Measurements from ENCODE around the gene SRPK1. TPM values are rescaled to one million over a fixed set of nuclear protein-coding genes. Genes with fewer than 3 reads are reported as not detected.

Gene SRPK1
- polyA plus RNA-seq, 1 experiment: 41.6 TPM

GRCh38 chr6:35857853-35858252 lies 63.0 kb downstream of the SRPK1 start:
- CTCF ChIA-PET: no interaction called here
- Histone ChIP-seq H3K27me3 (ENCODE audit: control insufficient read depth, insufficient read depth, low read length) (no peaks in the 10 kb centered on the region), H3K9me3 (ENCODE audit: control insufficient read depth, insufficient read depth, low read length) (no peaks in the 10 kb centered on the region), H3K27ac (ENCODE audit: low read depth, low read length) (no peak overlapping the region), H3K4me3 (ENCODE audit: low read depth, low read length) (no peak overlapping the region)
- POLR2A ChIA-PET: no interaction called here
- no peak for DNase-seq (ENCODE audit: low read depth, low spot score)
- TF ChIP-seq, protein P1, sequence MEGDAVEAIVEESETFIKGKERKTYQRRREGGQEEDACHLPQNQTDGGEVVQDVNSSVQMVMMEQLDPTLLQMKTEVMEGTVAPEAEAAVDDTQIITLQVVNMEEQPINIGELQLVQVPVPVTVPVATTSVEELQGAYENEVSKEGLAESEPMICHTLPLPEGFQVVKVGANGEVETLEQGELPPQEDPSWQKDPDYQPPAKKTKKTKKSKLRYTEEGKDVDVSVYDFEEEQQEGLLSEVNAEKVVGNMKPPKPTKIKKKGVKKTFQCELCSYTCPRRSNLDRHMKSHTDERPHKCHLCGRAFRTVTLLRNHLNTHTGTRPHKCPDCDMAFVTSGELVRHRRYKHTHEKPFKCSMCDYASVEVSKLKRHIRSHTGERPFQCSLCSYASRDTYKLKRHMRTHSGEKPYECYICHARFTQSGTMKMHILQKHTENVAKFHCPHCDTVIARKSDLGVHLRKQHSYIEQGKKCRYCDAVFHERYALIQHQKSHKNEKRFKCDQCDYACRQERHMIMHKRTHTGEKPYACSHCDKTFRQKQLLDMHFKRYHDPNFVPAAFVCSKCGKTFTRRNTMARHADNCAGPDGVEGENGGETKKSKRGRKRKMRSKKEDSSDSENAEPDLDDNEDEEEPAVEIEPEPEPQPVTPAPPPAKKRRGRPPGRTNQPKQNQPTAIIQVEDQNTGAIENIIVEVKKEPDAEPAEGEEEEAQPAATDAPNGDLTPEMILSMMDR (IDR thresholded peaks at IDR 0.05; ENCODE audit: low read depth, low read length): no peak

GRCh38 chr6:35856250-35856649 lies 64.6 kb downstream of the SRPK1 start:
- POLR2A ChIA-PET: no interaction called here
- Histone ChIP-seq H3K27me3 (ENCODE audit: control insufficient read depth, insufficient read depth, low read length) (no peaks in the 10 kb centered on the region), H3K4me3 (ENCODE audit: low read depth, low read length) (no peak overlapping the region), H3K27ac (ENCODE audit: low read depth, low read length) (no peak overlapping the region), H3K9me3 (ENCODE audit: control insufficient read depth, insufficient read depth, low read length) (no peaks in the 10 kb centered on the region)
- CTCF ChIA-PET: interaction anchor here (1.4 kb wide), 1 partner anchor 239 kb away, joined by 3 read pairs; no protein-coding TSS in a partner anchor
- DNase-seq (ENCODE audit: low read depth, low spot score): no peak
- TF ChIP-seq, protein P1 (IDR thresholded peaks at IDR 0.05; ENCODE audit: low read depth, low read length): no peak

- TF ChIP-seq, protein P1 (IDR thresholded peaks at IDR 0.05; ENCODE audit: low read depth, low read length): no peak
- Histone ChIP-seq H3K4me3 (ENCODE audit: low read depth, low read length) (no peak overlapping the region), H3K9me3 (ENCODE audit: control insufficient read depth, insufficient read depth, low read length) (no peaks in the 10 kb centered on the region), H3K27me3 (ENCODE audit: control insufficient read depth, insufficient read depth, low read length) (no peaks in the 10 kb centered on the region), H3K27ac (ENCODE audit: low read depth, low read length) (no peak overlapping the region)
- CTCF ChIA-PET: no interaction called here
- POLR2A ChIA-PET: no interaction called here
- no peak for DNase-seq (ENCODE audit: low read depth, low spot score)
Measured at GRCh38 chr6:35852994-35853393, 67.9 kb downstream of the SRPK1 start.

DNA sequence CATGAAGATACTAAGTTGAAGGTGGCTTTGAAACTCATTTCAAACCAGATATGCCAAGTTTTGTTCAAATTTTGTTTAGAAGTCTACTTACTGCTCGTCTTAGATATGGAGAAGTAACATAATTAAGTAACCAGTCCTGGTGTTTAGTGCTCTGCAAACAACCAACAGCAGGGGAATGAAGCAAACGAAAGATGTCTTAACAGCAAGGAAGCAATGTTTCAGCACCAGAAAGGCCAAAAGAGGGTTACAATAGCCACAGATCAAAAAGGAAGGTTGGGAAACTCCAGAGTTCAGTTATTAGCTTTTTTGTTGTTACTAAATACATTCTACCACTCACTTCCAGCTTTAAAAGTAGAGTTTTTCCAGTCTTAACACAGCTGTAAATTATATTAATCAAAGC lies 70.7 kb downstream of the SRPK1 start:
- TF ChIP-seq, protein P1 (IDR thresholded peaks at IDR 0.05; ENCODE audit: low read depth, low read length): no peak
- no peaks in the 10 kb centered on the region for H3K9me3 ChIP-seq (ENCODE audit: control insufficient read depth, insufficient read depth, low read length)
- ChIA-PET POLR2A (interaction anchor here (0.6 kb wide), 1 partner anchor 183 kb away, joined by 3 read pairs; no protein-coding TSS in a partner anchor), CTCF (interaction anchor here (1.0 kb wide), 1 partner anchor 245 kb away, joined by 3 read pairs; no protein-coding TSS in a partner anchor)
- no peak overlapping the region for H3K4me3 ChIP-seq (ENCODE audit: low read depth, low read length)
- no peak overlapping the region for H3K27ac ChIP-seq (ENCODE audit: low read depth, low read length)
- no peak for DNase-seq (ENCODE audit: low read depth, low spot score)
- no peaks in the 10 kb centered on the region for H3K27me3 ChIP-seq (ENCODE audit: control insufficient read depth, insufficient read depth, low read length)

DNA sequence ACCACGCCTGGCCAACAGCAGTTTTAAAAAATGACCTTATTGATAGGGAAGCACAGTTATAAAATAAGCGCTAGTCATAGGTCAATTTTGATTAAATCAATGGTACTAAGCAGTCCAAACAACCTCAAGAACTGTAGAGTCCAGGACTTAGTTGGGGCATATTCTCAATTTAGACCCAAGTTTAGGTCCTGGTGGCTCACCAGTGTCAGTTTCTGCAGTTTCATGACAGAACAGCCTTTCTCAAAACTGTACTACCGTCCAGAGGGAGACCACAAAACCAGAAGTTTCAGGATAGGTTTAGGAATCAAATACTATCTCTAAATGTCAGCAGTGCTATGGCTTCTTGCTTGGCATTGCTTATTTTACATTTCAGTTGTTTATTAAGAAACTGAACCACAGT lies 76.6 kb downstream of the SRPK1 start:
- POLR2A ChIA-PET: interaction anchor here (0.7 kb wide), 1 partner anchor 128 kb away, joined by 6 read pairs; no protein-coding TSS in a partner anchor
- TF ChIP-seq, protein P1 (IDR thresholded peaks at IDR 0.05; ENCODE audit: low read depth, low read length): no peak
- no peak overlapping the region for H3K27ac ChIP-seq (ENCODE audit: low read depth, low read length)
- no peak overlapping the region for H3K4me3 ChIP-seq (ENCODE audit: low read depth, low read length)
- CTCF ChIA-PET: no interaction called here
- DNase-seq (ENCODE audit: low read depth, low spot score): no peak
- no peaks in the 10 kb centered on the region for H3K27me3 ChIP-seq (ENCODE audit: control insufficient read depth, insufficient read depth, low read length)
- no peaks in the 10 kb centered on the region for H3K9me3 ChIP-seq (ENCODE audit: control insufficient read depth, insufficient read depth, low read length)

Data from AG04450 (cell line).